NCI-H526 (cell line): ENCODE data around the gene CCDC158.
"Not testable (repeated sequence)": the region's sequence is repeated elsewhere in the genome, so short reads cannot be mapped to it uniquely, and the experiment has no call there.

Experiments
- DNase-seq, 2 experiments: peaks; one replicate each; lab custom pipeline; 2025; lab: John Stamatoyannopoulos, UW

CCDC158 gene

GRCh38 chr4:76420762-76421581 lies at the start of gene CCDC158:
TSS of gene CCDC158 (minus strand) at chr4:76421141. CDS start at chr4:76403207, 17,934 bp downstream.
- DNase-seq, result peak in 1 of 2 experiments; percentile 44

- DNase-seq, result no peak
Measured at GRCh38 chr4:76470532-76470931, 49.6 kb upstream of the CCDC158 start.

GRCh38 chr4:76470064-76470463 lies 49.1 kb upstream of the CCDC158 start:
- DNase-seq, result no peak

- no peak for DNase-seq
Measured at GRCh38 chr4:76463568-76463967, 42.6 kb upstream of the CCDC158 start.

GRCh38 chr4:76459291-76459723 lies 38.4 kb upstream of the CCDC158 start:
- no peak for DNase-seq

GRCh38 chr4:76458825-76459224 lies 37.9 kb upstream of the CCDC158 start:
- no peak for DNase-seq

DNA sequence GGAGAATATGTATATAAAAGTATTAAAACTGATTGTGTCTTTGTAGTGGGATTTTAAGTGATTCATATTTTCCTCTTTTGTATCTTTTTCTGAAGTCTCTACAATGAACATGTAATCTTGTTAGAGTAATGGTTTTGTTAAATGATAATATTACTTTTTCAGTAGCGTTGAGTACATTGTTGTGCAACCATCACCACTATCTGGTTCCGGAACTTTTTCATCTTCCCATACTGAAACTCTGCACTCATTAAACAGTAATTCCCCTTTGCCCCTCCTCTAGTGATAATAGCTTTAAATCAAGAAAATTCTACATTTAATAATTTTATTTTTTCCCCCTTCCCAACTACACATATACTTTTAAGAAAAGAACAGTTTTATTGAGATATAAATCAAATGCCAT lies 37.4 kb upstream of the CCDC158 start:
- no peak for DNase-seq

DNA sequence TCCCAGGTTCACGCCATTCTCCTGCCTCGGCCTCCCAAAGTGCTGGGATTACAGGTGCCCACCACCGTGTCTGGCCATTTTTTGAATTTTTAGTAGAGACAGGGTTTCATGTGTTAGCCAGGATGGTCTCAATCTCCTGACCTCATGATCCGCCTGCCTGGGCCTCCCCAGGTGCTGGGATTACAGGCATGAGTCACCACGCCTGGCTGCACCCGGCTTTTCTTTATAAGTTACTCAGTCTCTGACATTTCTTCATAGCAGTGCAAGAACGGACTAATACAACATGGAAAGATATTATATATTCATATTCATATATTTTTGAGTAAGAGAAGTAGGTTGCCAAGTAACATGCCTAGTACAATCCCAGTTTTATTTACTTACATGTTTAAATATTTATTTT lies 36.9 kb upstream of the CCDC158 start:
- no peak for DNase-seq

DNA sequence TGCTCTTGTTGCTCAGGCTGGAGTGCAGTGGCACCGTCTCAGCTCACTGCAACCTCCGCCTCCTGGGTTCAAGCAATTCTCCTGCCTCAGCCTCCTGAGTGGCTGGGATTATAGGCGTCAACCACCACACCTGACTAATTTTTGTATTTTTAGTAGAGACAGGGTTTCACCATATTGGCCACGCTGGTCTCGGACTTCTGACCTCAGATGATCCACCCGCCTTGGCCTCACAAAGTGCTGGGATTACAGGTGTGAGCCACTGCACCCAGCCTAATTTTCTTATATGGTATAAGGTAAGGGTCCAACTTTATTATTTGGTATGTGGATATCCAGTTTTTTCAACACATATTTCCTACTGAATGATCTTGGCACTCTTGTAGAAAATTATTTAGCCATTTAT lies 33.1 kb upstream of the CCDC158 start:
- not testable (repeated sequence) for DNase-seq

GRCh38 chr4:76453232-76453631 lies 32.3 kb upstream of the CCDC158 start:
- DNase-seq, result no peak

DNA sequence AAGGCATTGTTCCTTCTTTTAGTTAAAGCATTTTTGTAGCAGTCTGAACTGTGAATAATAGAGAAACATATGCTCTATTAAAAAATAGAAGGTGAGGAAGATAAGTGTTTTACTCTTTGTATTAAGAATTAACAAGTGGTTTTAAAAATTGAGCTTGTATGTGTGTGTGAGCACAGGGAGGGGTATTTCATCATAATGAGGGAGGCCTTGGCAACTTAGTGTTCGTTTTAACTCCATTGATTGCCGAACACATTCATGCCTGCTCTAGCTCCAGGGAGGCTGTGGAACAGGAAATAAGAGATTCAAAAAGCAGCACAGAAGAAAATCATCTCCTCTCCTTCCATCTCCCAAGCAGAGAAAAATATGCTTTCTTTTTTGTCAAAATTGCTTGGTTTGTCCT lies 28.9 kb upstream of the CCDC158 start:
- DNase-seq, result no peak

GRCh38 chr4:76449362-76449767 lies 28.4 kb upstream of the CCDC158 start:
- DNase-seq, result no peak

DNA sequence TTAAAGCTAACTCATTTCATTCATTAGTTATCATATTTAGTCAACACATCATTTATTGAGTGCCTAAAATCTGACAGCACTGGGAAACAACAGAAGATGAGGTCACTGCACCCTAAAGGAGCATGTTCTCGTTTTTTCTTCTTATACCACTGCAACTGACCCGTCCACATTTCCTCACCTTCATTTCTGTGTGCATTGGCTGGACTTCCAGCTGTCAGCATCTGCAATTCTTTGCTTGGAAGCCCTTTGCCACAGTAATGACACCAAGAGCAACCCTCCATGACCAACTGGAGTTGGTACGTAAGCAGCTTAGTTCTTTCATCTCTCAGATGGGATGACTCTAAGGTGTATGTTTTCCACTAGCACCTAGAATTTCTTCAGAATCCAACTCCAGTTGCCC lies 27.3 kb upstream of the CCDC158 start:
- DNase-seq, result no peak

GRCh38 chr4:76447393-76447851 lies 26.5 kb upstream of the CCDC158 start:
- no peak for DNase-seq

DNA sequence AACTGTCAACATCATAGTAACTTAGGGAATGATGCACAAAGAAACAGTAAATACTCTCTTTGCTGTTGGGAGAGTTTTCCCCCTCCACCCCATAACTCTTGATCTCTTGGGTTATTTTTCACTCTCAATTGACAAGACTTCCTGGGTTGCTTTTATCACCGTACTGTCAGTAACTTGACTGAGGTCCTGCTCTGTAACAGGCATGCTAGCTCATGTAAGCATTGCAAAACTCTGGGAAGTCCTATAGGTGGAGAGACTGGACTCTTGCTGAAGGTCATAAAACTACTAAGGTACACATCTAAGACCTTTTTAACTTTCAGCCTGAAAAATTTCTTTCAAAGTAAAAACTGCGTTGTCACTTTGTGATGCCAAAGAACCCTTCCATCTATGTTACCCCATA lies 25.0 kb upstream of the CCDC158 start:
- DNase-seq, result no peak

GRCh38 chr4:76443376-76443775 lies 22.4 kb upstream of the CCDC158 start:
- no peak for DNase-seq

GRCh38 chr4:76442807-76443206 lies 21.9 kb upstream of the CCDC158 start:
- DNase-seq, result no peak

GRCh38 chr4:76441881-76442280 lies 20.9 kb upstream of the CCDC158 start:
- peak in 1 of 2 experiments; percentile 2 for DNase-seq

DNA sequence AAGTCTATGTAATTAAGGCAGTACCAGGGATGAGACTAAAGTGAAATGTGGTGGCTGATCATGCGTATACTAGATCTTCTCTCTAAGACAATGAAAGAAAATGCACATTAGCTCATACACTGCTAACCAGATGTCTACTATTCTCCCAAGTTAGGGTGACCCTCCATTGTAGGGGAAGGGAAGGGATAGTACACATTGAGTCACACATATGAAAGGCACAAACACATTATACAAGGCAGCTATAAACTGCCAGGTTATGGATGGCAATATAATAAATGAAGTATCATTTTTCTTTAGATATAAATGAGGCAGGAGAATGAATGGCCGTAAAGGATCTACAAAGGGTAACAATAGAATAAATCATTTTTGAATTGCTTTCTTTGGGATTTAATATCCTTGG lies 18.6 kb upstream of the CCDC158 start:
- no peak for DNase-seq

DNA sequence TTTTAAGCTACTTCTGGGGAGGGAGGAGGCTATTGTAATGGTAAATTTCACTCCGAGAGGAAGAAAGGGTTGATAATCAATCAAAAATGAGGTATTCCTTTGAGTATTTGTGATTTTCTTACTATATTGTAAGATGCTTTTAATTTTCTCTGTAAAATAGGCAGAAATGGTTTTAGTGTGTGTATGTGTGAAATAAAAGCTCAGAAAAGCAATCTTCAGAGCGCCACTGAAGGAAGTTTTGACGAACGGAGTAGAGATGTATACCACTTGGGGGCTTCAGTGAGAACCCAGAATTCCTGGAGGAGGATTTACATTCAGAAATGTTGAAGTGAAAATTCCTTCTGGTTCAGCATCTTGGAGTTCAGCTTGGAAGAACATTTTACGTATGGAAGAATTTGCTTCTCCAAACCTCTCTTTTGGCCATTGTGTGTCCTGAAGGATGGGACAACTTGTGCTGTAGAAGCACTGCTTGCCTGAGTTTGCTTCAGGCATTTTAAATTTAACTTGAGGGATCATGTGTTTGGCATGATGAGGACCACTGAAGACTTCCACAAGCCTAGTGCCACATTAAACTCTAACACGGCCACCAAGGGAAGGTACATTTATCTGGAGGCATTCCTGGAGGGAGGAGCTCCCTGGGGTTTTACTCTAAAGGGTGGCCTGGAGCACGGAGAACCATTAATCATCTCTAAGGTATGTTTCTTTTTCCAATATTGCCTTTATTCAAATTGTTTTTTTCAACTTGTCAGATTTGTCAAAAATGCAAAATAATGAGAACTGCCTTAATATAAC lies 14.8 kb upstream of the CCDC158 start:
- DNase-seq, result no peak

- no peak for DNase-seq
Measured at GRCh38 chr4:76434901-76435527, 14.1 kb upstream of the CCDC158 start, which contains the start of gene SHROOM3. TSS of gene SHROOM3 (plus strand) at chr4:76435229. CDS start at chr4:76436053, 824 bp downstream.
